GM12878 (cell line): ENCODE measurements around the gene IPP. TPM values are rescaled to one million over a fixed set of nuclear protein-coding genes. Genes with fewer than 3 reads are reported as not detected.

ENCODE experiments used
- ATAC-seq: fragments of 200-7000 bp; cut with Tn5 transposase; 3 replicates; pipeline ENCODE4 v1.9.1; 2020; ENCODE audit warnings: mild to moderate bottlenecking, moderate library complexity
- BruUV-seq: library from RNA; stranded (reverse); fragments of 400-500 nt; replicated peaks from 2 replicates; lab custom pipeline; 2021; lab: Mats Ljungman, UMichigan
- CTCF ChIA-PET: fragments of 300-600 bp; sonication (Branson Sonifier 250); formaldehyde crosslinking; extraction: SDS; loops from one replicate; lab custom pipeline; 2021; ENCODE audit warnings: inconsistent platforms; lab: Yijun Ruan, JAX
- POLR2A ChIA-PET: fragments of 350-600 bp; formaldehyde crosslinking; extraction: SDS; loops from one replicate; lab custom pipeline; 2021; ENCODE audit warnings: inconsistent platforms; lab: Charles Lee
- RAD21 ChIA-PET: fragments of 300-600 bp; sonication (Branson Sonifier 250); formaldehyde crosslinking; loops from one replicate; lab custom pipeline; 2023; ENCODE audit warnings: antibody characterized with exemption; ENCODE audit not compliant: unreplicated experiment; lab: Charles Lee
- SMC1A ChIA-PET: fragments of 300-600 bp; sonication (Branson Sonifier 250); formaldehyde crosslinking; loops from one replicate; lab custom pipeline; 2023; ENCODE audit not compliant: unreplicated experiment, uncharacterized antibody; lab: Charles Lee
- DNase-seq: peaks from one replicate; pipeline ENCODE4 v3.0.0-alpha.2; 2011; ENCODE audit warnings: low read depth, low spot score
- FAIRE-seq: peaks from 3 replicates; lab custom pipeline; 2011; peaks lifted over from hg19 to GRCh38; lab: Jason Lieb, UNC
- H2AFZ ChIP-seq: 2 replicates; pipeline ENCODE4 v1.6.0; 2011; ENCODE audit warnings: low read depth, low read length, control low read depth; ENCODE audit not compliant: control insufficient read depth
- H3K27ac ChIP-seq: 2 replicates; pipeline ENCODE4 v1.5.1; 2011; ENCODE audit warnings: control low read depth; ENCODE audit not compliant: control insufficient read depth, insufficient read depth
- H3K27me3 ChIP-seq, 2 experiments: replicated peaks in 1 of 2; 2 replicates each; pipeline versions ENCODE4 v1.6.0 to v1.6.1; 2011; ENCODE audit warnings: low read length in 1 of 2; ENCODE audit not compliant: control insufficient read depth in 2 of 2, insufficient read depth in 2 of 2
- H3K36me3 ChIP-seq, 2 experiments: 2 replicates each; pipeline ENCODE4 v1.5.1; 2011; ENCODE audit warnings: low read length in 1 of 2; ENCODE audit not compliant: control insufficient read depth in 2 of 2, insufficient read depth in 2 of 2
- H3K4me1 ChIP-seq: 2 replicates; pipeline ENCODE4 v1.6.1; 2011; ENCODE audit warnings: mild to moderate bottlenecking, low read length, moderate library complexity, mixed read lengths; ENCODE audit not compliant: control insufficient read depth, insufficient read depth
- H3K4me2 ChIP-seq: 2 replicates; pipeline ENCODE4 v1.6.0; 2011; ENCODE audit warnings: control low read depth; ENCODE audit not compliant: control insufficient read depth, insufficient read depth
- H3K4me3 ChIP-seq: fragments of 200-600 bp; sonication (generic); 2 replicates; pipeline ENCODE4 v1.5.1; 2016
- H3K79me2 ChIP-seq: 2 replicates; pipeline ENCODE4 v1.6.0; 2011; ENCODE audit warnings: low read length; ENCODE audit not compliant: control insufficient read depth, insufficient read depth
- H3K9ac ChIP-seq: 2 replicates; pipeline ENCODE4 v1.8.0; 2011; ENCODE audit warnings: low read length, control low read depth, mixed read lengths; ENCODE audit not compliant: control insufficient read depth, insufficient read depth
- H3K9me3 ChIP-seq: replicated peaks from 3 replicates; pipeline ENCODE4 v1.5.1; 2011; ENCODE audit warnings: mild to moderate bottlenecking, low read length; ENCODE audit not compliant: control insufficient read depth, insufficient read depth
- H4K20me1 ChIP-seq: 2 replicates; pipeline ENCODE4 v1.6.0; 2011; ENCODE audit not compliant: control insufficient read depth, insufficient read depth
- BCLAF1 ChIP-seq: fragments of 450-650 bp; IDR thresholded peaks from 2 replicates; pipeline ENCODE4 v1.6.1; 2017; ENCODE audit warnings: antibody characterized with exemption, mild to moderate bottlenecking, moderate library complexity
- CUX1 ChIP-seq: IDR thresholded peaks from 2 replicates; pipeline ENCODE4 v1.6.1; 2012; ENCODE audit warnings: improper control_type of control experiment, low read depth, low read length; ENCODE audit not compliant: insufficient replicate concordance
- FOS ChIP-seq: IDR thresholded peaks from 3 replicates; pipeline ENCODE4 v1.6.1; 2011; ENCODE audit warnings: borderline replicate concordance; ENCODE audit not compliant: insufficient read length; ENCODE audit errors: extremely low read depth
- NFIC ChIP-seq: IDR thresholded peaks from 2 replicates; pipeline ENCODE4 v1.6.1; 2012; ENCODE audit warnings: low read depth, mild to moderate bottlenecking, inconsistent platforms, low read length, moderate library complexity
- POLR2AphosphoS2 ChIP-seq: IDR thresholded peaks from 2 replicates; pipeline ENCODE4 v1.6.1; 2011; ENCODE audit warnings: low read depth, mild to moderate bottlenecking, low read length, improper control_type of control experiment, moderate library complexity
- RELB ChIP-seq: fragments of 450-650 bp; IDR thresholded peaks from 2 replicates; pipeline ENCODE4 v1.6.1; 2017; ENCODE audit warnings: low read depth, mild to moderate bottlenecking, moderate library complexity
- ZNF622 ChIP-seq: fragments of 450-650 bp; IDR thresholded peaks from 2 replicates; pipeline ENCODE4 v1.6.1; 2017; ENCODE audit warnings: mild to moderate bottlenecking, inconsistent platforms
- ZSCAN29 ChIP-seq: fragments of 450-650 bp; IDR thresholded peaks from 2 replicates; pipeline ENCODE4 v1.6.1; 2017; ENCODE audit warnings: mild to moderate bottlenecking, moderate library complexity
- WGBS: methylation state at CpG from one replicate; pipeline ENCODE4 v1.1.6; 2016; ENCODE audit warnings: low lambda C conversion rate; ENCODE audit not compliant: insufficient replicate concordance, insufficient coverage; ENCODE audit errors: missing lambda C conversion rate; 5-methylcytosine and 5-hydroxymethylcytosine counted together
- in situ Hi-C: fragments of 300-500 bp; cut with MboI; formaldehyde crosslinking; loops from 9 replicates; pipeline ENCODE4 v1.14.3; 2018; ENCODE audit warnings: mixed read lengths
- intact Hi-C: fragments of 100-400 bp; cut with micrococcal nuclease; formaldehyde crosslinking; loops from one replicate; pipeline ENCODE4 v1.14.2; 2022; ENCODE audit not compliant: unreplicated experiment
- polyA plus RNA-seq, 11 experiments: library from polyadenylated mRNA; depleted of rRNA in 4 of 11; unstranded in 6 of 11; stranded (reverse) in 5 of 11; fragments of >200 nt; fragmentation: Nextera tagmentation in 4 of 11; fragmentation: Illumina TruSeq in 1 of 11; extraction: Ambion mirVana in 4 of 11; extraction: Trizol in 1 of 11; gene quantifications; 1 replicate in 1 of 11; 2 replicates in 10 of 11; pipeline versions ENCODE4 v1.2.1 to v1.2.3, GENCODE V29; 2011 to 2016; ENCODE audit warnings: inconsistent platforms in 2 of 11, missing spikeins in 2 of 11, low read depth in 1 of 11
- total RNA-seq, 4 experiments: library from RNA; depleted of rRNA in 3 of 4; stranded (reverse); fragments of >200 nt in 3 of 4; fragmentation: Illumina TruSeq in 1 of 4; extraction: Trizol in 1 of 4; gene quantifications; 2 replicates each; pipeline versions ENCODE4 v1.2.1 to v1.2.3, GENCODE V29; 2013 to 2021

IPP gene
- total and polyA plus RNA-seq, 10 of the 15 experiments (the other 5 are each of a cell fraction or from before 2014, with no cell fraction given), result 4.7 to 15.0 (median 10.4) TPM

- no peak for TF ChIP-seq BCLAF1
- TF ChIP-seq, all 136 proteins: peak for 57
Measured at GRCh38 chr1:45687014-45687753, 63.3 kb downstream of the IPP start (continued).

GRCh38 chr1:45686288-45687013 is 64.0 kb downstream of the IPP start, which contains the start of gene GPBP1L1:
TSS of gene GPBP1L1 (minus strand) at chr1:45686533. CDS start at chr1:45659087, 27,446 bp downstream.
- peaks cover 90% of the 10 kb centered on the region for H3K79me2 ChIP-seq
- POLR2A ChIA-PET, result interaction anchor here (0.6 to 2.4 kb wide), 18 partner anchors 8 to 641 kb away, joined by 3 to 18 read pairs (median 4); partner anchors contain the start of genes IPP, MAST2, MUTYH and TOE1
- in situ Hi-C loops, result no loop called here
- peak within 1 kb of the TSS; percentile 91 for H3K4me2 ChIP-seq
- SMC1A ChIA-PET, result interaction anchor here (0.9 to 1.8 kb wide), 10 partner anchors 8 to 492 kb away, joined by 3 to 10 read pairs (median 4); partner anchors contain the start of genes IPP and PRDX1
- H3K27ac ChIP-seq, result peak within 1 kb of the TSS; percentile 100
- H3K4me1 ChIP-seq, result peaks cover 3% of the 10 kb centered on the region; the same call in 1 of the 2 replicates
- peak within 1 kb of the TSS; percentile 98 for H3K4me3 ChIP-seq
- WGBS, result under 1% methylated on average over 49 of the region's 52 CpGs
- peak within 1 kb of the TSS; percentile 78 for H2AFZ ChIP-seq
- CTCF ChIA-PET, result interaction anchor here (0.7 to 1.7 kb wide), 10 partner anchors 13 to 561 kb away, joined by 3 to 7 read pairs (median 3); partner anchors contain the start of genes IPP and RAD54L
- H4K20me1 ChIP-seq, result no peaks in the 10 kb centered on the region
- ATAC-seq (peak; percentile 81), DNase-seq (peak; percentile 88), FAIRE-seq (peak; percentile 83)
- H3K9ac ChIP-seq, result peak within 1 kb of the TSS; percentile 99
- RAD21 ChIA-PET, result interaction anchor here (0.6 to 2.6 kb wide), 18 partner anchors 8 to 641 kb away, joined by 3 to 16 read pairs (median 3); partner anchors contain the start of gene NASP
- TSS peak; percentile 50 for BruUV-seq
- H3K36me3 ChIP-seq, result peaks cover 0 to 7% of the 10 kb centered on the region in 2 experiments; a peak in 1 of 4 replicates
- intact Hi-C loops, result loop anchor here (1.0 to 10.0 kb wide), 9 partner anchors 64 to 658 kb away; partner anchors contain the start of genes CCDC163, IPP, MAST2 and MMACHC
- H3K27me3 ChIP-seq, result no peaks in the 10 kb centered on the region
- H3K9me3 ChIP-seq, result no peaks in the 10 kb centered on the region
- TF ChIP-seq RELB (no peak; the same call in none of the 2 replicates), POLR2AphosphoS2 (peak; percentile 58), FOS (no peak), CUX1 (no peak), NFIC (no peak), ZSCAN29 (no peak; the same call in 1 of the 2 replicates), ZNF622 (no peak)
